ENCODE measurements around the gene ANKS1A.

- TF ChIP-seq CTCF (conservative IDR thresholded peaks at IDR 0.05; ENCODE audit: low read depth, low read length) (no peak), EZH2 (IDR thresholded peaks at IDR 0.05; ENCODE audit: borderline replicate concordance, low read depth, low read length, poor library complexity, severe bottlenecking) (no peak)
These were observed 168.6 kb downstream of the ANKS1A start for GRCh38 chr6:35057449-35058357.
